Stimulated activated CD4-positive, alpha-beta T cell treated with anti-CD3 and anti-CD28 coated beads, Interleukin-2, amount 100 ng/mL, for 4 hours (primary cell): ENCODE measurements around the gene C1orf21.
"Not testable (repeated sequence)": the region's sequence is repeated elsewhere in the genome, so short reads cannot be mapped to it uniquely, and the experiment has no call there.

Experiments used
- DNase-seq: peaks from one replicate; pipeline ENCODE4 v3.0.0-alpha.2; 2020; ENCODE audit warnings: low read depth

C1orf21 gene

GRCh38 chr1:184604152-184604900, 217.5 kb downstream of the C1orf21 start:
- no peak for DNase-seq

DNA sequence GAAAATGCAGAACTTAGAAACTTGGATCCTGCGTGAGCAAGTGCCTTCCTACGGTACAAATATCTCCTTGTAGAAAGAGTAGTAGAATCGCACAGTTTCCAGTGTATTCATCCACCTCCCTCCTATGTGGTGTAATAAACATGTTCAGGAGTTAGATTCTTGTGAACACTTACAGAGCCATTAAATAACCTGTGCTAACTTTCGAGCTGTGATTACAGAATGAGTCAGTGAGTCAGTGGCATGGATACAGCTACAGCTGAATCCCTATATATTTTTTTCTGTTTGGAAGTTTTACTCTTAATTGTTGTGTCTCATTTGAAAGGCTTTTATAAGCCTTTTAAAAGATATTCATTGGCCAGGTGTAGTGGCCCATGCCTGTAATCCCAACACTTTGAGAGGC, 219.1 kb downstream of the C1orf21 start:
- DNase-seq = no peak

DNA sequence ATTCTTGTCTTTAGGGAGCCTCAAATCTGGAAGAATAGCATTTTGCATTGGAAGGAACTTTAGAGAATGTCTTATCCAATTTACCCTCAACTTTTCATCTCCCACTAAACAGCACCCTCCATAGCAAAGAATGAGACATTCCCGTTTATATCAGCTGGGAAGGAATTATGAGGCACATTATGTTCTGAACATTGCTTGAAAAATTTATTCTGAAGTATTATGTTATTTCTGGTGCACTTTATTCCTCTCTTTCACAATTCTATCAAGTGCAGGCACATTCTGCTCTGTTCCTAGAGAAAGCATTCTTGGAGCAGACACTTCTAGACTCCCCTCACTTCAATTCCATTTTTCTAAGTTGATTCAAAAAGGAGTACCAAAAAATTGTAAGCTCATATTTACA, 220.0 kb downstream of the C1orf21 start:
- no peak for DNase-seq

- no peak for DNase-seq
Measured at GRCh38 chr1:184608581-184608980, 221.8 kb downstream of the C1orf21 start.

GRCh38 chr1:184608990-184609389, 222.2 kb downstream of the C1orf21 start:
- no peak for DNase-seq

DNA sequence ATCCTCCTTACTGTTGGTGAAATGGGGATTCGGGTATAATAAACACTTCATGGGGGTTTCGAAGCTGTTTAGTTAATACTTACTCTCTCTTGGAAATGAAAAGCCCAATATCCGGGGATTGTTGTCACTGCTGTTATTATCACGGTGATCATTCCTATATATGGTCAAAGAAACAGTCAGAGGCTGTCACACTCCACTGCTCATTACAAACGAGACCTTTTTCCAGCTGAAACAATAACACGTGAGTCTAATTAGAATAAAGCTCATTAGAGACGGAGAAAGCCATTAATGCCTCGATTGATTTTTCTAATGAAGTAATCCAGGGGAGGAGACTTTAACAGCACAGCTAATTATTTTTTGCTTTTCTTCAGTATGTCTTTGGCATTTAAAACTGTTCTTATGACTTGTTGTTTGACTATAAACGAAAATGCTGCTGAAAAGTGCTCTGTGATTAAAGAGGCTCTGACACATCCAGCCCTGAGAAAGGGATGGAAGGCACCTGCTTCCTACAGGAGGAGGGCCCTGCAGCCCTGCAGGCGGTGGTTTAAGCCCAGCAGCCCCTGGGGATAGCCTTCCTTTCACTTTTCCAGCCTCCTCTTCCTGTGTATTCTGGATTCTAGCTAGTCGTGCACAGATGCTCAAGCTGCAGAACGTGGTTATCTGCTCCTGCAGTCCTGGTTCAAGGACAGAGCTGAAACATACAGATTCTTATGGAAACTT, 224.2 kb downstream of the C1orf21 start:
- DNase-seq = no peak

DNA sequence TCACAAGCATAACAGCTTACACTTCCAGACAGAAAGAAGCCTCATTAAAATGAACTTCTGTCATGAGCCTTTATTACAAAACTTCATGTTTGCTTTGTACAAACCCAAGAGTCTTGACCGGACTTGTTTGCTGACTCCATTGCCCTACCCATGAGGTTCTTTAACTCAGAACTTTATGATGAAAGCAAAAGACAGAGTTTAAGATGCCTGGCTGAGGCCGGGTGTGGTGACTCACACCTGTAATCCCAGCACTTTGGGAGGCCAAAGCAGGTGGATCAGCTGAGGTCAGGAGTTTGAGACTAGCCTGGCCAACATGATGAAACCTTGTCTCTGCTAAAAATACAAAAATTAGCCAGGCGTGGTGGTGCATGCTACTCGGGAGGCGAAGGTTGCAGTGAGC, 225.4 kb downstream of the C1orf21 start:
- not testable (repeated sequence) for DNase-seq

GRCh38 chr1:184614667-184615066, 227.8 kb downstream of the C1orf21 start:
- DNase-seq = no peak

- DNase-seq = no peak
Measured at GRCh38 chr1:184615301-184615700, 228.5 kb downstream of the C1orf21 start.

DNA sequence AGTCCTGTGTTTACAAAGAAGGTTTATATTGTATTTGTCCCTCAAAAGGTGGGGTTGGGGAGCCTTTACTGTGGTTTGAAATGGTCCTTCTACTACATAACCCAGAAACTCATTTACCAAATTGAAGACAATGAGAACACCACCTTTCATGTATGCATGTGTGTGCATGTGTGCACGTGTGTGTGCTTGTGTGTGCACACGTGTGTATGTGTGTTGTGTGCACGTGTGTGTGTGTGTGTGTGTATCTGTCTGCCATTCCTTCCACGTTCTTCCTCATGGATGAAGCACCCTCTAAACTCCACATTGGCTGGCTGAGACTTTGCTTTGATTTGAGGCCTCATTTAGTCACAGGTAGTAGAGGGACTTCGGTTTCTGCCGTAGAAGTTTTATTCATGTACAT, 229.7 kb downstream of the C1orf21 start:
- no peak for DNase-seq

- DNase-seq = no peak
Measured at GRCh38 chr1:184617433-184618029, 230.7 kb downstream of the C1orf21 start.

GRCh38 chr1:184618851-184619250, 232.0 kb downstream of the C1orf21 start:
- no peak for DNase-seq

- DNase-seq = no peak
Measured at GRCh38 chr1:184620469-184620868, 233.6 kb downstream of the C1orf21 start.

- DNase-seq = no peak
Measured at GRCh38 chr1:184621260-184621659, 234.4 kb downstream of the C1orf21 start.

- DNase-seq = no peak
Measured at GRCh38 chr1:184622136-184622823, 235.5 kb downstream of the C1orf21 start.

DNA sequence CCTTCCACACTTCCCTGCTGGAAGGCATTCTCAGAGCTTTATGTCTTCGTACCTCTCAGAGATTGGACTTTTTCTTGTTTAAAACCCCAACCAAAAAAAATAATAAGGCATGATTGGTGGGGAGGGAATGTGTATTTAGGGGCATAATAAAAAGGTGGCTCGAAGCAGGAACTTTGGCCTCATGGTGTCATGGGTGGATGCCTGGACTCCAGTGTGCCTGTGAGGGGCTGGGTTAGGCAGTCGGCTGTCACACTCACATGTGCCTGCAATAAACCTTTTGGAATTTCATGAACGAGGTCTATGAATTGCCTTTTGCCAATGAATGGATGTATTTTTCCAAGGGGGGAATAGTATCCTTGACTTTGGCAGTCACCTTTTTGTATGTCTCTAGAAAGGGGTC, 236.6 kb downstream of the C1orf21 start:
- no peak for DNase-seq

GRCh38 chr1:184624051-184624450, 237.2 kb downstream of the C1orf21 start:
- no peak for DNase-seq

DNA sequence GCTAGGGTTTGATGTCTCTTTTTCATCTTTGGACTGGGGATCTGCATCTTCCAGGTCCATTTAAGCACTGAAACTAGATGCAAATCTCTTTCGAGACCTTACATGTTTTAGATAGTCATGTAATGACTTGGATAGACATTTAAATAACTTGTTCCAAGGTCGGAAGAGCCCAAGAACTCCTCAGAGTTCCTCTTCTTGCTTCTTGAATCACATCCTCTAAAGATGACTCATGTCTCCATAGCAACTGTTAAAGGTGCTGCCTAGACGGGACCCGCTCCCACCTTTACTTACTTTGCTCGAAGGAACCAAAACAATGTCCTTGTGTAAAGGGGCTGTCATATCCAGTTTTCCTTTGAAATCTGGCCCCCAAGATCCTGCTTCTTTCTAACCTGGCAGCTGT, 237.8 kb downstream of the C1orf21 start:
- DNase-seq = no peak

GRCh38 chr1:184625271-184625670, 238.4 kb downstream of the C1orf21 start:
- no peak for DNase-seq

- no peak for DNase-seq
Measured at GRCh38 chr1:184626076-184627006, 239.5 kb downstream of the C1orf21 start.

DNA sequence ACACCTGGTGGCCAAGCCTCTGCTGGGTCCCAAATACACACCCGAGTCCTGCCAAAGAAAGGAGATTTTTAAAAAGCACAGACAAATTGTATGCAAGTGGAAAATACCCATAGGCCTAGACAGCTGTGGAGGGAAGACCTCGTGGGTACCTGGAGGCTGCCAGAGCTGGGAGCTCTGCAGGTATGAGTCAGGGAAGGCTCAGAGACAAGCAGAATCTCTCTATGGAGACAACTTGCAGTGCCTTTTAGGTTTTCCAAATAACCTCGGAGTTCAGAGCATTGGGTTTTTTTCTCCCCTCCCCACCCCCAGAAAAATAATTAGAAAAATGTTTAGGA, 240.1 kb downstream of the C1orf21 start:
- no peak for DNase-seq

- no peak for DNase-seq
Measured at GRCh38 chr1:184629266-184629665, 242.4 kb downstream of the C1orf21 start.
